Measurements from ENCODE around the gene BNIP5.

Gene BNIP5

DNA sequence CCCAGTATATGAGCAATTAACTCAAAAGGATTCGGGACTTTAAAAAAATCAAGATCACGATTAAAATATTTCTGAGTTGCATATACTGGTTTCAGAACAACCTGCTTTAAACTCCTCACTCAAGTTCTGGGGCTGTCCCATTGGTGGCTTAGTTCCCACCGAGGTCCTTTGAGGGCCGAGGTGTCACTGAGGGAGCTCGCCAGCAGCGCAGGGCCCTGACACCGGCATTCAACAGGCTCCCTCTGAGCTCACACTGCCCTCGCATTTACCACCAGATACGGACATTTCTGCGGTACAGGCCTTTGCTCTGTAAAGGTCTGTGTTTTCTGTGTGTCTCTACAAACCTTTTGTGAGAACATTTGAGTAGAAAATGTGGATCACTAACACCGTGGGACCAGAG is 24.4 kb upstream of the BNIP5 start:
- Mint-ChIP-seq H3K27ac (ENCODE audit: low read depth) (peak overlapping the region; percentile 19), H3K27me3 (no peaks in the 10 kb centered on the region), H3K4me1 (peaks cover 11% of the 10 kb centered on the region), H3K9me3 (no peaks in the 10 kb centered on the region), H3K4me3 (no peak overlapping the region), H3K36me3 (ENCODE audit: insufficient read depth) (no peaks in the 10 kb centered on the region)
- DNase-seq (ENCODE audit: low spot score in 2 of 2) (no peak), ATAC-seq (replicated peaks; ENCODE audit: extremely low read depth, poor library complexity, severe bottlenecking) (no peak)

- Mint-ChIP-seq H3K27me3 (peaks cover 4% of the 10 kb centered on the region), H3K9me3 (no peaks in the 10 kb centered on the region), H3K4me3 (no peak overlapping the region), H3K36me3 (ENCODE audit: insufficient read depth) (no peaks in the 10 kb centered on the region), H3K4me1 (peaks cover 11% of the 10 kb centered on the region), H3K27ac (ENCODE audit: low read depth) (peak overlapping the region; percentile 19)
- peak; percentile 45 to 54 for DNase-seq (ENCODE audit: low spot score in 2 of 2)
- peak; percentile 81 for ATAC-seq (replicated peaks; ENCODE audit: extremely low read depth, poor library complexity, severe bottlenecking)
These were observed 23.8 kb upstream of the BNIP5 start for GRCh38 chr6:36360241-36361054.

DNA sequence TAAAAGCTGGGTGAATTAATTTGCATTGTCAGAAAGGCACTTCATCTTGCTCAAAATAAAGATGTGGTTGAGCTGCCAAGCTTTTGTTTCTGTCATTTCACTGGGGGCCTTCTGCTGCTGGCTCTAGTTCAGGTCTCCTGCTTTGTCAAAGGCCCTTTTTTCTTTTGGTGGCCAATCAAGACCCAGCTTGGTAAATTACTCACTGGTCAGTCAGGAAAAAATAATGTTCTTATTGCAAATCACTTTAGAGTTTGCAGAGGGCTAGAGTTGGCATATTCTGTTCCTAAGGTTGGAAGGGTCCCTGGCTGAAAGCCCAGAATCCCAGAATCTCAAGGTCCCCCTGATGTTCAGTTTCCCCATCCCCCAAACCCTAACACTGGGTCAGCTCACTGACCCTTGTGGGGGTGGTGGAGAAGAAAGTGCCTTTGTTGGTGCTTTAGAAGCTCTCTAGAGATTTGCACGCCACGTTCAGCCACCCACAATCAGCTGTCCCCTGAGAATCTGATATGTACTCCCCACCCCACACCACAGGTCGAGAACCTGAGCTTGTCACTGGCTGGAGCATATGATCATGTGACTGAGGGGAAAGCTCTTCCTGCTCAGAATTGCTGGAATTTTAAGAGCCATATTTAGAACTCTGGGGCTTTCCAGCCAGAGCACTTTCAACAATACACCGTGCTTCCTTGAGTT is 21.7 kb upstream of the BNIP5 start:
- H3K36me3 Mint-ChIP-seq (ENCODE audit: insufficient read depth): no peaks in the 10 kb centered on the region
- H3K27me3 Mint-ChIP-seq: peaks cover 14% of the 10 kb centered on the region
- no peak for DNase-seq (ENCODE audit: low spot score in 2 of 2)
- H3K4me3 Mint-ChIP-seq: no peak overlapping the region
- H3K4me1 Mint-ChIP-seq: peaks cover 11% of the 10 kb centered on the region
- peaks cover 5% of the 10 kb centered on the region for H3K9me3 Mint-ChIP-seq
- no peak overlapping the region for H3K27ac Mint-ChIP-seq (ENCODE audit: low read depth)
- ATAC-seq (replicated peaks; ENCODE audit: extremely low read depth, poor library complexity, severe bottlenecking): no peak

GRCh38 chr6:36357872-36358225 is 21.2 kb upstream of the BNIP5 start:
- peaks cover 11% of the 10 kb centered on the region for H3K4me1 Mint-ChIP-seq
- peaks cover 5% of the 10 kb centered on the region for H3K9me3 Mint-ChIP-seq
- DNase-seq (ENCODE audit: low spot score in 2 of 2) (no peak), ATAC-seq (replicated peaks; ENCODE audit: extremely low read depth, poor library complexity, severe bottlenecking) (peak; percentile 19)
- H3K27me3 Mint-ChIP-seq: peaks cover 16% of the 10 kb centered on the region
- H3K27ac Mint-ChIP-seq (ENCODE audit: low read depth): no peak overlapping the region
- no peak overlapping the region for H3K4me3 Mint-ChIP-seq
- H3K36me3 Mint-ChIP-seq (ENCODE audit: insufficient read depth): no peaks in the 10 kb centered on the region

DNA sequence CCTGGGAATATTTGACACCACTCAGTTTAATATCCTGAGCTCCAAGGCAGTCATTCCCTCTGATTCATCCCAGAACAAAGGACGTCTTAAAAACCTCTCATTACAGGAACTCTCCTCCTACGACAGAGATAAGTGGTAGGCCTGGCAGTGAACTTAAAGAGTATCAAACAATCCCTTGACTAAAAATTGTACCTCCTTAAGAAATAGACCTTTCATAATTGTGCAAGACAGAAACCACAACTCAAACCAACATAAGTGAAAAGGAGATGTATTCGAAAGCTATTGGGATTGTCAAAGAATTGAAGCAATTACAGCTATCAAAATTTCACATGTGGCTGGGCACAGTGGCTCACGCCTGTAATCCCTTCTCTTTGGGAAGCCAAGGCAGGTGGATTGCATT is 19.1 kb upstream of the BNIP5 start:
- no peak for DNase-seq (ENCODE audit: low spot score in 2 of 2)
- no peaks in the 10 kb centered on the region for H3K36me3 Mint-ChIP-seq (ENCODE audit: insufficient read depth)
- no peak overlapping the region for H3K27ac Mint-ChIP-seq (ENCODE audit: low read depth)
- H3K27me3 Mint-ChIP-seq: peaks cover 16% of the 10 kb centered on the region
- no peak overlapping the region for H3K4me3 Mint-ChIP-seq
- ATAC-seq (replicated peaks; ENCODE audit: extremely low read depth, poor library complexity, severe bottlenecking): no peak
- peaks cover 8% of the 10 kb centered on the region for H3K4me1 Mint-ChIP-seq
- H3K9me3 Mint-ChIP-seq: peaks cover 5% of the 10 kb centered on the region

DNA sequence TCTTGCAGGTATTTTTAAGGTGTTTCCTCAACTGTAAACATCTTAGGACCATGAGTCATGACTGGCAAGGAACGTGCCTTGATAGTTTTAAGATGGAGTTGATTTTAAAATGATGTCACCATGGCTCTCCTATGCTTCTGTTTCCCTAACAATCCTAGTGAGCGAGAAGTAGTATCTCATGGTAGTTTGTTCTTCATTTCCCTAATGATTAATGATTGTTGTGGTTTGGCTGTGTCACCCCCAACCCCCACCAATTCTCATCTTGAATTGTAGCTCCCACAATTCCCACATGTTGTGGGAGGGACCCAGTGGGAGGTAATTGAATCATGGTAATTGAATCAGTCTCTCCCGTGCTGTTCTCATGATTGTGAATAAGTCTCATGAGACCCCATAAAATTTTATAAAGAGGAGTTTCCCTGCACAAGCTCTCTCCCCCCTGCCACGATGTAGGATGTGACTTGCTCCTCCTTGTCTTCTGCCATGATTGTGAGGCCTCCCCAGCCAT is 16.8 kb upstream of the BNIP5 start:
- Mint-ChIP-seq H3K4me3 (no peak overlapping the region), H3K27ac (ENCODE audit: low read depth) (no peak overlapping the region), H3K4me1 (no peaks in the 10 kb centered on the region), H3K36me3 (ENCODE audit: insufficient read depth) (no peaks in the 10 kb centered on the region), H3K27me3 (peaks cover 16% of the 10 kb centered on the region), H3K9me3 (peaks cover 5% of the 10 kb centered on the region)
- DNase-seq (ENCODE audit: low spot score in 2 of 2): no peak
- no peak for ATAC-seq (replicated peaks; ENCODE audit: extremely low read depth, poor library complexity, severe bottlenecking)

GRCh38 chr6:36352477-36353157 is 15.9 kb upstream of the BNIP5 start:
- ATAC-seq (replicated peaks; ENCODE audit: extremely low read depth, poor library complexity, severe bottlenecking): no peak
- Mint-ChIP-seq H3K27me3 (peaks cover 16% of the 10 kb centered on the region), H3K4me1 (no peaks in the 10 kb centered on the region), H3K4me3 (no peak overlapping the region), H3K36me3 (ENCODE audit: insufficient read depth) (no peaks in the 10 kb centered on the region), H3K9me3 (peaks cover 5% of the 10 kb centered on the region), H3K27ac (ENCODE audit: low read depth) (no peak overlapping the region)
- no peak for DNase-seq (ENCODE audit: low spot score in 2 of 2)

GRCh38 chr6:36350681-36351571 is 14.2 kb upstream of the BNIP5 start:
- no peak for ATAC-seq (replicated peaks; ENCODE audit: extremely low read depth, poor library complexity, severe bottlenecking)
- H3K9me3 Mint-ChIP-seq: peaks cover 5% of the 10 kb centered on the region
- H3K27ac Mint-ChIP-seq (ENCODE audit: low read depth): no peak overlapping the region
- peaks cover 16% of the 10 kb centered on the region for H3K27me3 Mint-ChIP-seq
- H3K4me1 Mint-ChIP-seq: no peaks in the 10 kb centered on the region
- H3K4me3 Mint-ChIP-seq: no peak overlapping the region
- no peak for DNase-seq (ENCODE audit: low spot score in 2 of 2)
- H3K36me3 Mint-ChIP-seq (ENCODE audit: insufficient read depth): no peaks in the 10 kb centered on the region

DNA sequence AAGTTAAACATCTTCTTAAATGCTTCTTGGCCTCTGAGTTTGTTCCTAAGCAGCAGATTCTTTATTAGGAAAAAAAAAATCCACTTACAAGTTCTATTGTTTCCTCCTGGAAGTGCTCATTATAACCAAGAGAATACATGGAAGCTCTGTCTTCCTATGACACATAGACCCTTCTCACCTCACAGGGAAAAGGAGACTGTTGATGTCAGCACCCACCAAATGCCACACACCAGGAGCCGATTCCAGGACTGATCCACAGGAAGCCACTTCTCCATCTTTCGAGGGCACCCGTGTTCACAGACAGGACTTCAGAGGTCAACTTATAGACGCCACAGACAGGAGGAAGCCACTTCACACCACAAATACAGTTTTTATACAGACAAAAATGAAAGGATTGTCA is 13.4 kb upstream of the BNIP5 start:
- ATAC-seq (replicated peaks; ENCODE audit: extremely low read depth, poor library complexity, severe bottlenecking): no peak
- no peaks in the 10 kb centered on the region for H3K4me1 Mint-ChIP-seq
- H3K27me3 Mint-ChIP-seq: peaks cover 10% of the 10 kb centered on the region
- no peak overlapping the region for H3K4me3 Mint-ChIP-seq
- H3K9me3 Mint-ChIP-seq: peaks cover 5% of the 10 kb centered on the region
- H3K36me3 Mint-ChIP-seq (ENCODE audit: insufficient read depth): no peaks in the 10 kb centered on the region
- no peak for DNase-seq (ENCODE audit: low spot score in 2 of 2)
- no peak overlapping the region for H3K27ac Mint-ChIP-seq (ENCODE audit: low read depth)

DNA sequence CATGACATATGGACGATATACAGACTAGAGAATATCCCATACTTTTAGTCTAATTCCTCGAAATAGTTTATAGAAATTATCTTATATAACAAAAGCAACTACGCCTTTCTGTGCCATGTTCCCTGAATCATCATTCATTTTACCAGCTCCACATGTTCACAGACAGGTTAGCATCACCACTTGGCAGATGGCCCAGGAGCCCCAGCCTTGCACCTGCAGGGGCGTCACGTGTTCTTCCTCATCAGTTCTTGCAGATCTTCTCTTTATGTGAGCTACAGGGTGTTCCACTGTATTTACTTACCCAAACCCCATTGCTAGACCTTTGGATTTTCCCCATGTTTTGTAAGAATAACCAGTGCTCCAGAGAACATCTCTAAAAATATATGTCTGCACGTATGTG is 12.6 kb upstream of the BNIP5 start:
- no peak for ATAC-seq (replicated peaks; ENCODE audit: extremely low read depth, poor library complexity, severe bottlenecking)
- DNase-seq (ENCODE audit: low spot score in 2 of 2): no peak
- H3K27me3 Mint-ChIP-seq: peaks cover 10% of the 10 kb centered on the region
- no peak overlapping the region for H3K4me3 Mint-ChIP-seq
- no peaks in the 10 kb centered on the region for H3K36me3 Mint-ChIP-seq (ENCODE audit: insufficient read depth)
- no peak overlapping the region for H3K27ac Mint-ChIP-seq (ENCODE audit: low read depth)
- H3K4me1 Mint-ChIP-seq: no peaks in the 10 kb centered on the region
- H3K9me3 Mint-ChIP-seq: peaks cover 5% of the 10 kb centered on the region

GRCh38 chr6:36347621-36348020 is 10.9 kb upstream of the BNIP5 start:
- H3K4me1 Mint-ChIP-seq: no peaks in the 10 kb centered on the region
- ATAC-seq (replicated peaks; ENCODE audit: extremely low read depth, poor library complexity, severe bottlenecking) (no peak), DNase-seq (ENCODE audit: low spot score in 2 of 2) (no peak)
- no peaks in the 10 kb centered on the region for H3K9me3 Mint-ChIP-seq
- peak overlapping the region; percentile 51 for H3K27ac Mint-ChIP-seq (ENCODE audit: low read depth)
- no peak overlapping the region for H3K4me3 Mint-ChIP-seq
- H3K27me3 Mint-ChIP-seq: no peaks in the 10 kb centered on the region
- H3K36me3 Mint-ChIP-seq (ENCODE audit: insufficient read depth): no peaks in the 10 kb centered on the region
